Progenitor cell of endocrine pancreas (in vitro differentiated cells): ENCODE data around the gene NANS. TPM values are rescaled to one million over a fixed set of nuclear protein-coding genes. Genes with fewer than 3 reads are reported as not detected.
A peak's percentile ranks its signal among the peaks of the same experiment; 100 is the strongest.
"Not testable (repeated sequence)": the region's sequence is repeated elsewhere in the genome, so short reads cannot be mapped to it uniquely, and the experiment has no call there.

Experiments used
- DNase-seq: peaks from one replicate; pipeline ENCODE4 v3.0.0; 2021; ENCODE audit warnings: low spot score; ENCODE audit not compliant: unreplicated experiment
- H3K27ac Mint-ChIP-seq: 2 replicates; pipeline ENCODE4 v1.8.0; 2021; ENCODE audit warnings: mild to moderate bottlenecking, moderate library complexity, mixed read lengths
- H3K27me3 Mint-ChIP-seq: 2 replicates; pipeline ENCODE4 v1.8.0; 2021; ENCODE audit warnings: mixed read lengths
- H3K36me3 Mint-ChIP-seq: 2 replicates; pipeline ENCODE4 v1.8.0; 2022; ENCODE audit warnings: mixed read lengths; ENCODE audit not compliant: insufficient read depth
- H3K4me1 Mint-ChIP-seq: 2 replicates; pipeline ENCODE4 v1.8.0; 2021; ENCODE audit warnings: low read depth, mixed read lengths
- H3K4me3 Mint-ChIP-seq: 2 replicates; pipeline ENCODE4 v1.8.0; 2021; ENCODE audit warnings: low read depth, mild to moderate bottlenecking, moderate library complexity, mixed read lengths
- H3K9me3 Mint-ChIP-seq: 2 replicates; pipeline ENCODE4 v1.8.0; 2021; ENCODE audit warnings: low read depth, mixed read lengths
- total RNA-seq: library from RNA; stranded (reverse); gene quantifications from 2 replicates; pipeline ENCODE4 v1.2.1, GENCODE V29; 2021
- TF ChIP-seq, protein P1 (sequence below): fragments of 200-600 bp; sonication (generic); IDR thresholded peaks from one replicate; pipeline ENCODE4 v1.5.0; 2021; ENCODE audit warnings: antibody characterized with exemption, mild to moderate bottlenecking; ENCODE audit not compliant: unreplicated experiment

NANS gene
- total RNA-seq, 1 donor from 2014 or later, result 31.9 TPM

DNA sequence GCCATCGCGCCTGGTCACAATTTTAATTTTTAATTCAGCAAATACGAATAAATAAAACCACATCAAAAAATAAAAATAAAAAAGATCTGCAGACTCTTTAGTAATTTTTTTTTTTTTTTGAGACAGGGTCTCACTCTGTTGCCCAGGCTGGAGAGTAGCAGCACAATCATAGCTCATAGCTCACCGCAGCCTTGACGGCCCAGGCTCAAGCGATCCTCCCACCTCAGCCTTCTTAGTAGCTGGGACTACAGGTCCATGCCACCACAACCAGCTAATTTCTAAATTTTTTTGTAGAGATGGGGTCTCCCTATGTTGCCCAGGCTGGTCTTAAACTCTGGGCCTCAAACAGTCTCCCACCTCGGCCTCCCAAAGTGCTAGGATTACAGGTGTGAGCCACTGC is 14.2 kb downstream of the NANS start:
- Mint-ChIP-seq H3K27ac (no peak overlapping the region), H3K4me1 (peaks cover 12% of the 10 kb centered on the region), H3K27me3 (no peaks in the 10 kb centered on the region), H3K36me3 (peaks cover 8% of the 10 kb centered on the region), H3K4me3 (no peak overlapping the region), H3K9me3 (no peaks in the 10 kb centered on the region)
- no peak for DNase-seq
- TF ChIP-seq, protein P1, sequence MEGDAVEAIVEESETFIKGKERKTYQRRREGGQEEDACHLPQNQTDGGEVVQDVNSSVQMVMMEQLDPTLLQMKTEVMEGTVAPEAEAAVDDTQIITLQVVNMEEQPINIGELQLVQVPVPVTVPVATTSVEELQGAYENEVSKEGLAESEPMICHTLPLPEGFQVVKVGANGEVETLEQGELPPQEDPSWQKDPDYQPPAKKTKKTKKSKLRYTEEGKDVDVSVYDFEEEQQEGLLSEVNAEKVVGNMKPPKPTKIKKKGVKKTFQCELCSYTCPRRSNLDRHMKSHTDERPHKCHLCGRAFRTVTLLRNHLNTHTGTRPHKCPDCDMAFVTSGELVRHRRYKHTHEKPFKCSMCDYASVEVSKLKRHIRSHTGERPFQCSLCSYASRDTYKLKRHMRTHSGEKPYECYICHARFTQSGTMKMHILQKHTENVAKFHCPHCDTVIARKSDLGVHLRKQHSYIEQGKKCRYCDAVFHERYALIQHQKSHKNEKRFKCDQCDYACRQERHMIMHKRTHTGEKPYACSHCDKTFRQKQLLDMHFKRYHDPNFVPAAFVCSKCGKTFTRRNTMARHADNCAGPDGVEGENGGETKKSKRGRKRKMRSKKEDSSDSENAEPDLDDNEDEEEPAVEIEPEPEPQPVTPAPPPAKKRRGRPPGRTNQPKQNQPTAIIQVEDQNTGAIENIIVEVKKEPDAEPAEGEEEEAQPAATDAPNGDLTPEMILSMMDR, result no peak

DNA sequence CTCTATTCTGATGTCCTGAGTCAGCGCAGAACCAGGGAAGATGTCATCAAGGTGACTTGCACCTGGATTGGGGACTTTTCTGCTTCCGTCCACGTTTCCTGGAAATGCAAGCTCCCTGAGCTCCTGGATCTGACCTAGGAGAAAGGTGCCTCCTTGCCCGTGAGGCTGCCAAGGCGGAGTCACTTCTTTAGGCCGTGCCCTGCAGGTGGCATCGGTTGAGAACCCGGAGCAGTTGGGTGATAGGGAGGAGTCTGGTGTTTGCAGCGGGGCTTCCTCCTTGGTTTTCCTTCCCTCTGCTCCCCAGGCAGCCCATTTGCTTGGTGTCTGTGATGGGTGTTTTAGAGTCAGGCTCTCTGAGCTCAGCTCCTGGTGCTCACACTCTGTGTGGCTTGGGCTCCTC is 15.2 kb downstream of the NANS start:
- Mint-ChIP-seq H3K4me1 (peaks cover 15% of the 10 kb centered on the region), H3K36me3 (peaks cover 5% of the 10 kb centered on the region), H3K4me3 (no peak overlapping the region), H3K9me3 (no peaks in the 10 kb centered on the region), H3K27ac (no peak overlapping the region), H3K27me3 (no peaks in the 10 kb centered on the region)
- TF ChIP-seq, protein P1, result no peak
- DNase-seq, result no peak

DNA sequence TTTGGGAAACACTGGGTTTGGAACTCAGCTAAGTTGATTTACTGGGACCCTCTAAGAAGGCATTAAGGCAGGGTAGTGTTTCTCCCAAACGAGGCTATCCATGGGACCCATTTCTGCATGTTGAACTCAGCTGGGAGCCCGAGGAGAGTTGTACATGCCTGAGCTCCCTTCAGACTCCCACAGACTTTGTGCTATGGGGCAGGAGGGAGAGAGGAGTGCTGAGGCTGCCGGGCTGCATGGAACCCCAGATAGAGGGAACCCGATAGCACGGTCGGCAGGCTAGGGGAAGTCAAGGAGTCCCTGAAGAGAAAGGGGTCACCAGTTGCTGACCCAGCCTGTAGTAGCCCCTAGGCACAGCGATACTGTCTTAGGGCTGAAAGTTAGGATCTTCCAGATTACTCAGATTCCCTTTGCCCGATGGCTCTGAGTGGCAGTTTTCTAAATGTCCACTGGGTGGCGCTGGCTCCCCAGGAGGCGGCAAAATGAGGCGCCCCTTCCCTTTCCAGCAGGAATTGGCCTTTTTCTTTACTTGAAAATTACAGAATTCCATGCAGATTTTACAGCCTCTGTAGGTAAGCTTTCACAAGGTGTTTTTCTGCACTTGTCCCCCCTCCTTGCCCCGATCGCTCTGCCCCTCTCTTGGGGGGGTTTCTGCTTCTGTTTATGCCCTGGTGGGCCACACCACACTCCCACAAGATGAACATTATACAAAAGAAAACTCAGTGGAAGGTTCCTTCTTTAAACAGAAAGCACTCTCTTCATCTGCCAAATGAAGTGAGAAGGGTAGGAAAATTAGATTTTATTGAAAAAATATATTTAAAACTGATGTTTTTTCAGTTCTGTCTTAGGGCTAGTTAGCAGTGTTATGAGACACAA is 17.8 kb downstream of the NANS start:
- TF ChIP-seq, protein P1, result peak; percentile 92
- Mint-ChIP-seq H3K27me3 (no peaks in the 10 kb centered on the region), H3K4me1 (peaks cover 15% of the 10 kb centered on the region), H3K27ac (peak overlapping the region; percentile 41), H3K36me3 (peaks cover 9% of the 10 kb centered on the region), H3K4me3 (no peak overlapping the region), H3K9me3 (no peaks in the 10 kb centered on the region)
- peak; percentile 65 for DNase-seq

DNA sequence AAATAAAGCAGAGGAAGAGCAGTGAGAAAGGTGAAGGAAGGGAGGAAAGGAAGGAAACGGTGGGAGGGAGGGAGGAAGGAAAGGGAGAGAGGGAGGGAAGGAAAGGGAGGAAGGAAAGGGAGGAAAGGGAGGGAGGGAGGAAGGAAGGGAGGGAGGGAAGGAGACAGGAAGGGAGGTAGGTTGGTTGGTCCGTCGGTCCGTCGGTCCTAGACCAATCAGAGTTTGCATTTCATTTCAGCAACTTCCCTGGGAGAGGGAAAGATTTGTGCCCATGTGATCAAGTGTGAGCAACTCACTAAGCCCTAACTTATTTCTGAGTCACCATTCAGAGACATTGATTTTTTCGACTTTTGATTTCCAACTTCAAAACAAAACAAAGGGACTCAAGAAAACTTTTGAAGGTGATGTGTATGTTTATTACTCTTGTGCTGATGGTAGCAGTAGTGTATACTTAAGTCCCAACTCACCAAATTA is 18.8 kb downstream of the NANS start:
- no peak overlapping the region for H3K4me3 Mint-ChIP-seq

DNA sequence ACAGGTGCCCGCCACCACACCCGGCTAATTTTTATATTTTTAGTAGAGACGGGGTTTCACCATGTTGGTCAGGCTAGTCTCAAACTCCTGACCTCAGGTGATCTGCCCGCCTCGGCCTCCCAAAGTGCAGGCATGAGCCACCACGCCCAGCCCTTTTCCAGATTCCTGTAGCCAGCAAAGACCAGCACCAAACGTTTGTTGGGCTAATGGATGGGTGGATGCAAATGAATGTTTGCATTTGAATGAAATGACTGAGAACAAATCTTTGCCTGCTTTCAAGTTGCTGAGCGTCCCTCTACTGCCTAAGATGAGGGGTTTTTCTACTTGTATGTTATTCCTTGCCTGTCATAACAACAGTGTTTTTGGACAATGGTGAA is 20.0 kb downstream of the NANS start:
- H3K27ac Mint-ChIP-seq, DNase-seq, H3K4me3 Mint-ChIP-seq, H3K27me3 Mint-ChIP-seq, H3K9me3 Mint-ChIP-seq, H3K36me3 Mint-ChIP-seq: not testable (repeated sequence)
- peaks cover 15% of the 10 kb centered on the region for H3K4me1 Mint-ChIP-seq

More for the DNA sequence above, 18.8 kb downstream of the NANS start:
- H3K27ac Mint-ChIP-seq, result peak overlapping the region; percentile 13
- H3K9me3 Mint-ChIP-seq, result no peaks in the 10 kb centered on the region
- no peak for DNase-seq
- H3K27me3 Mint-ChIP-seq, result no peaks in the 10 kb centered on the region
- peaks cover 15% of the 10 kb centered on the region for H3K4me1 Mint-ChIP-seq
- peaks cover 9% of the 10 kb centered on the region for H3K36me3 Mint-ChIP-seq
- TF ChIP-seq, protein P1, result no peak

DNA sequence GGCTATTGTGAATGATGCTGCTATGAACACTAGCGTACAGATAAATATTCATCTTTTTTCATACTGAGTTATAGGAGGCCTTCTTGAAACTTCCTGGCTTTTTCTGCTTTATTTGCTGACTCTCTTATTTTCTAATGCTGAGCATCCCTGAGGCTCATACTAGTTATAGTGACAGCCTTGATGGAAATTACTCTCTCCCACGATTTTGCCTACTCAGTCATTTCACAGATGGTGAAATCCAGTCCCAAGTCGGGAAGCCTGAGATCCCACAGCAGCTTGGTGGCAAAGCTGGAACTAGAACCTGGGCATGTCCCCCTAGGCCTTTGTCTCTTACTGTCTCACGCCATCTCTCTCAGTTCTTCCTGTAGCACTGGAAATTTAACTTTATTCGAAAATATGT is 22.4 kb downstream of the NANS start:
- TF ChIP-seq, protein P1, result no peak
- Mint-ChIP-seq H3K9me3 (no peaks in the 10 kb centered on the region), H3K4me1 (peaks cover 9% of the 10 kb centered on the region), H3K4me3 (no peak overlapping the region), H3K27me3 (no peaks in the 10 kb centered on the region), H3K36me3 (peaks cover 12% of the 10 kb centered on the region), H3K27ac (no peak overlapping the region)
- DNase-seq, result no peak
